Endothelial cell (in vitro differentiated cells): ENCODE data around the gene DGCR2. TPM values are rescaled to one million over a fixed set of nuclear protein-coding genes. Genes with fewer than 3 reads are reported as not detected.
"Not testable (repeated sequence)": the region's sequence is repeated elsewhere in the genome, so short reads cannot be mapped to it uniquely, and the experiment has no call there.

ENCODE experiments used
- DNase-seq: peaks from one replicate; pipeline ENCODE4 v3.0.0; 2021; ENCODE audit warnings: low spot score
- H3K27ac Mint-ChIP-seq: one replicate; pipeline ENCODE4 v1.8.0; 2021; ENCODE audit warnings: mixed read lengths, inconsistent platforms; ENCODE audit not compliant: unreplicated experiment
- H3K27me3 Mint-ChIP-seq: one replicate; pipeline ENCODE4 v1.8.0; 2021; ENCODE audit warnings: mild to moderate bottlenecking, moderate library complexity, mixed read lengths, inconsistent platforms; ENCODE audit not compliant: unreplicated experiment
- H3K36me3 Mint-ChIP-seq: one replicate; pipeline ENCODE4 v1.8.0; 2021; ENCODE audit warnings: mild to moderate bottlenecking, low read depth, mixed read lengths, inconsistent platforms; ENCODE audit not compliant: unreplicated experiment
- H3K4me1 Mint-ChIP-seq: one replicate; pipeline ENCODE4 v1.8.0; 2021; ENCODE audit warnings: mild to moderate bottlenecking, mixed read lengths, inconsistent platforms; ENCODE audit not compliant: unreplicated experiment
- H3K4me3 Mint-ChIP-seq: one replicate; pipeline ENCODE4 v1.8.0; 2021; ENCODE audit warnings: mild to moderate bottlenecking, mixed read lengths, inconsistent platforms; ENCODE audit not compliant: unreplicated experiment
- H3K9me3 Mint-ChIP-seq: one replicate; pipeline ENCODE4 v1.8.0; 2021; ENCODE audit warnings: mixed read lengths, inconsistent platforms; ENCODE audit not compliant: unreplicated experiment
- total RNA-seq: library from RNA; stranded (reverse); fragmentation: NEBNext Ultra II Directional; extraction: Animal tissue kit (Norgen Biotek cat#: 25700); gene quantifications from one replicate; pipeline ENCODE4 v1.2.1, GENCODE V29; 2021; ENCODE audit not compliant: unreplicated experiment
- TF ChIP-seq, protein P1 (sequence below): fragments of 200-600 bp; sonication (generic); IDR thresholded peaks from one replicate; pipeline ENCODE4 v1.5.0; 2021; ENCODE audit warnings: antibody characterized with exemption; ENCODE audit not compliant: unreplicated experiment

The DGCR2 gene
- total RNA-seq, 1 donor from 2014 or later: 46.7 TPM

- H3K27me3 Mint-ChIP-seq: peaks cover 13% of the 10 kb centered on the region
- no peak overlapping the region for H3K4me3 Mint-ChIP-seq
- no peaks in the 10 kb centered on the region for H3K4me1 Mint-ChIP-seq
- no peaks in the 10 kb centered on the region for H3K9me3 Mint-ChIP-seq
- DNase-seq: no peak
- TF ChIP-seq, protein P1, sequence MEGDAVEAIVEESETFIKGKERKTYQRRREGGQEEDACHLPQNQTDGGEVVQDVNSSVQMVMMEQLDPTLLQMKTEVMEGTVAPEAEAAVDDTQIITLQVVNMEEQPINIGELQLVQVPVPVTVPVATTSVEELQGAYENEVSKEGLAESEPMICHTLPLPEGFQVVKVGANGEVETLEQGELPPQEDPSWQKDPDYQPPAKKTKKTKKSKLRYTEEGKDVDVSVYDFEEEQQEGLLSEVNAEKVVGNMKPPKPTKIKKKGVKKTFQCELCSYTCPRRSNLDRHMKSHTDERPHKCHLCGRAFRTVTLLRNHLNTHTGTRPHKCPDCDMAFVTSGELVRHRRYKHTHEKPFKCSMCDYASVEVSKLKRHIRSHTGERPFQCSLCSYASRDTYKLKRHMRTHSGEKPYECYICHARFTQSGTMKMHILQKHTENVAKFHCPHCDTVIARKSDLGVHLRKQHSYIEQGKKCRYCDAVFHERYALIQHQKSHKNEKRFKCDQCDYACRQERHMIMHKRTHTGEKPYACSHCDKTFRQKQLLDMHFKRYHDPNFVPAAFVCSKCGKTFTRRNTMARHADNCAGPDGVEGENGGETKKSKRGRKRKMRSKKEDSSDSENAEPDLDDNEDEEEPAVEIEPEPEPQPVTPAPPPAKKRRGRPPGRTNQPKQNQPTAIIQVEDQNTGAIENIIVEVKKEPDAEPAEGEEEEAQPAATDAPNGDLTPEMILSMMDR: no peak
- H3K36me3 Mint-ChIP-seq: peaks cover 12% of the 10 kb centered on the region
- H3K27ac Mint-ChIP-seq: no peak overlapping the region
These were observed 86.6 kb downstream of the DGCR2 start for GRCh38 chr22:19035474-19036228.

GRCh38 chr22:19035126-19035473 is 87.1 kb downstream of the DGCR2 start:
- H3K4me1 Mint-ChIP-seq, DNase-seq, H3K36me3 Mint-ChIP-seq, H3K4me3 Mint-ChIP-seq, H3K27ac Mint-ChIP-seq, H3K9me3 Mint-ChIP-seq: not testable (repeated sequence)
- peaks cover 16% of the 10 kb centered on the region for H3K27me3 Mint-ChIP-seq

- H3K9me3 Mint-ChIP-seq, H3K4me3 Mint-ChIP-seq, H3K27ac Mint-ChIP-seq, H3K36me3 Mint-ChIP-seq, H3K4me1 Mint-ChIP-seq, DNase-seq: not testable (repeated sequence)
- H3K27me3 Mint-ChIP-seq: peaks cover 16% of the 10 kb centered on the region
These were observed 87.5 kb downstream of the DGCR2 start for GRCh38 chr22:19034724-19035120.

DNA sequence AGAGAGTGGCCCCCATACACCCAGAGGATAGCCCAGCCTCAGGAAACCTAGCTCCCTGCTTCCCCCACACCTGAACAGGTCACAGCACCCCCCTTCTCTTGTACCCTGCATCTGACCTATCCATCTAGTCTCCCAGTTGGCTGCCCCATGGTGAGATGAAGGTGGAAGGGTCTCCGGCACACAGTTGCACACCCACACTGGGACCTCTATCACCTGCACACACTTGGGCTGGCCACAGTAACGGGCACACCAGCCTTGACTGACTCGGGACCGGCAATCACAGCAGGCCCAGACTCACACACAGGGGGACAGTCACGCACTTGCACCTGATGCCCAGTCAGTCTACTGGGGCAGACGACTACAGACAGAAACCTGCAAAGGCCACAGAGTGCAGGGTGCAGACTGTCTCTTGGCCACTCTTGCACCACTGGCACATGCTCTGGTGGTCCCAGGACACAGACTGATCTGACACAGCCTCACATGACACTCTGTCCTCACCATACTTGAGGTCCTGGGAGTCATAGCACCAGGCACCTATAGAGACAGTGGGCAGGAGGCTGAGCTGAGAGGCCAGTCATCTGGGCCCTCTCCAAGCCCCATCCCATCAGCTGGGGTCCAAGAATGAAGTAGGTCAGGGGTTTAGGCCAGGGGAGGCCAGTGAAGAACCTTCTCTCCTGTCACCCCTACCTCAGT is 88.0 kb downstream of the DGCR2 start:
- H3K27me3 Mint-ChIP-seq: peaks cover 16% of the 10 kb centered on the region
- H3K4me1 Mint-ChIP-seq, H3K27ac Mint-ChIP-seq, H3K4me3 Mint-ChIP-seq, H3K9me3 Mint-ChIP-seq, H3K36me3 Mint-ChIP-seq, DNase-seq: not testable (repeated sequence)

DNA sequence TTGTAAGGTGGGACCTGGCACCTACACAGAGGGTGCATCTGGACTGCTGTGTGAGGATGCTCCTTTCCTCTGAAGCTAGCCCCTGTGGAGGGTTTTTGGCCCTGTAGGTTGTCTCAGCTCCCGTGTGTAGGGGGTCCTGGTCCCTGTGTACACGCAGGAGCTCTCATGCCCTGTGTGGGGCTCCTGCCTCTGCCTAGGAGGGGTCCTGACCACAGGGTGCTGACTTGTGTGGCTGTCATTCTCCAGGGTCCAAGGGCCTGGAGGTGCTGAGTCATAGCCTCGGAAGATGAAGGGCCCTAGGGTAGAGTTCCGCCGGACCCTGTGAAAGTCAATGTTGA is 88.7 kb downstream of the DGCR2 start:
- DNase-seq: not testable (repeated sequence)
- H3K27me3 Mint-ChIP-seq: peaks cover 20% of the 10 kb centered on the region

DNA sequence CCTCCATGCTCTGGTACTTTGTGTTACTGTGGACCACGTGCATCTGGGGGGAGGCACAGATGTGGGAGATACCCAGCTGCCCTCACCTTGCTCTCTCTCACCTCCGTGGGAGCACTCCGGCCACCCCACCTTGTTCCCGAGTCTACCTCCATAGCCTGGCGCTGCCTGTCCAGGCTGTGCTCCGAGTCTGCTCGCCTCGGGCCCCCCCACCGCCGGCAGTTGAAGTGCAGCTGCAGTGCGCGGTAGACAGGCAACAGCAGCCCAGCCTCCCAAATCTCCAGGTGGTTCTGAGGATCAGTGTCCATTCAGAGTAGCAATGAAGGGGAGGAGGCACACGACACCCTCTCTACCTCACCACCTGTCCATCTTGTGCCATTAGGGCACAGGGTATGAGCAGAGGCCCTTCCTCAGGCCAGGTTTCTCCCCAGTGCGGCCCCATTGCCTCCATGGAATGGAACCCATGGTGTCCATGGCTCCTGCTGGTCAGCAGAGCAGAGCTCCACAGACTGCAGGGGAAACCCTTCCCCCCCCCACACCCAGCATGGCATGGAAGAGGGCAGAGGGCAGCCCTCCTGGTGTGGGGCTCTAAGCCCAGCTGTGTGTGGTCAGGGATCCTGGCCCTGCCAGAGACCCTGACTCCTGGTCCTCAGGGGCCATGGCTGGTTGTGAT is 89.2 kb downstream of the DGCR2 start:
- H3K27me3 Mint-ChIP-seq: peaks cover 20% of the 10 kb centered on the region
- DNase-seq, H3K36me3 Mint-ChIP-seq, H3K4me1 Mint-ChIP-seq, H3K9me3 Mint-ChIP-seq, H3K4me3 Mint-ChIP-seq, H3K27ac Mint-ChIP-seq: not testable (repeated sequence)

More for the DNA sequence above, 88.7 kb downstream of the DGCR2 start:
- H3K27ac Mint-ChIP-seq, H3K4me3 Mint-ChIP-seq, H3K9me3 Mint-ChIP-seq, H3K4me1 Mint-ChIP-seq, H3K36me3 Mint-ChIP-seq: not testable (repeated sequence)

DNA sequence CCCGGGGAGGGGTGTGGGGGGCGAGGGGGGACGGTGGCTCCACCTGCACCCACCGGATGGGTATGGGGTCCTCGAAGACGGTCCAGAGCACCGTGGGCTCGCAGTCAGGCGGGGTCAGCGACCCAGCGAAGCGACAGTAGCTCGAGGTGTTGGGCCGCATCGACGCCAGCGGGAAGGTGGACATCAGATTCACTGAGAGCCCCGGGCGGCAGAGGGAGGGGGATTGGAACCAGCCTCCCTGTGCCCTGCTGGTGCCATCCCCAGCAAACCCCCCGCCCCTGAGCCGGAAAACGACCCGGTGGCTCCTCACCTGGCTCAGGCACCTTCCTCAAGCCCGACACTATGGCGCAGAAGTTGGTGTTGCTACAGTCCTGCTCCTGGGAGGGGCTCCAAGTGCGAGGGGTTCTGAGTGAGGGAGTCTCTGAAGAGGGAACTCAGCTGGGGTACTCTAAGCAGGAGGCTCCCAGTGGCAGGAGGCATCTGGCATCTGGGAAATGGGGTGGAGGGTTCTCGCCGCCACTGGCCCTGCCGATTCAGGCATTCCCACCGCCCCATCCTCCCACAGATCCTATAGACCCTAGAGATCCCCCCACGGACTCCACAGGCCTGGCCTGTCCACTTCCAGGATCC is 89.9 kb downstream of the DGCR2 start:
- not testable (repeated sequence) for H3K36me3 Mint-ChIP-seq, H3K27ac Mint-ChIP-seq, H3K9me3 Mint-ChIP-seq, H3K4me1 Mint-ChIP-seq, DNase-seq, H3K4me3 Mint-ChIP-seq
- peaks cover 20% of the 10 kb centered on the region for H3K27me3 Mint-ChIP-seq

DNA sequence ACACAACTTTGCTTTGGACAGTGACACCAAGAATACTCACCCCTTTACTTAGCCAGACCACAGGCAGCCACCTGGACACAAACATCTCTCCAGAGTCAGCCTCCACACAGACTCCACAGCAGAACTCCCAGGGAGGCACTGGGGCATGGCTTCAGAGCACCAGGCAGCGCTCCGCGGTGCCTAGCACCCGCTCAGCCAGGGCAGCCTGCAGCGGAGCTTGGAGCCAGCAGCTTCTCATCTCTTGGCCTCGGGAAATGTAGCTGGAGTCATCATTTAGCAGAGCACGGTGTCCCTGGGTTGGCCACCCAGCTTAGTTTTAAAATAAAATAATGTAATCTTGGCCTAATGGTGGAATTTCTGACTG is 91.3 kb downstream of the DGCR2 start:
- not testable (repeated sequence) for H3K36me3 Mint-ChIP-seq, H3K4me3 Mint-ChIP-seq, H3K9me3 Mint-ChIP-seq, H3K4me1 Mint-ChIP-seq, H3K27ac Mint-ChIP-seq, DNase-seq
- H3K27me3 Mint-ChIP-seq: peaks cover 20% of the 10 kb centered on the region

GRCh38 chr22:19030226-19030888 is 91.9 kb downstream of the DGCR2 start:
- H3K9me3 Mint-ChIP-seq, DNase-seq: not testable (repeated sequence)

DNA sequence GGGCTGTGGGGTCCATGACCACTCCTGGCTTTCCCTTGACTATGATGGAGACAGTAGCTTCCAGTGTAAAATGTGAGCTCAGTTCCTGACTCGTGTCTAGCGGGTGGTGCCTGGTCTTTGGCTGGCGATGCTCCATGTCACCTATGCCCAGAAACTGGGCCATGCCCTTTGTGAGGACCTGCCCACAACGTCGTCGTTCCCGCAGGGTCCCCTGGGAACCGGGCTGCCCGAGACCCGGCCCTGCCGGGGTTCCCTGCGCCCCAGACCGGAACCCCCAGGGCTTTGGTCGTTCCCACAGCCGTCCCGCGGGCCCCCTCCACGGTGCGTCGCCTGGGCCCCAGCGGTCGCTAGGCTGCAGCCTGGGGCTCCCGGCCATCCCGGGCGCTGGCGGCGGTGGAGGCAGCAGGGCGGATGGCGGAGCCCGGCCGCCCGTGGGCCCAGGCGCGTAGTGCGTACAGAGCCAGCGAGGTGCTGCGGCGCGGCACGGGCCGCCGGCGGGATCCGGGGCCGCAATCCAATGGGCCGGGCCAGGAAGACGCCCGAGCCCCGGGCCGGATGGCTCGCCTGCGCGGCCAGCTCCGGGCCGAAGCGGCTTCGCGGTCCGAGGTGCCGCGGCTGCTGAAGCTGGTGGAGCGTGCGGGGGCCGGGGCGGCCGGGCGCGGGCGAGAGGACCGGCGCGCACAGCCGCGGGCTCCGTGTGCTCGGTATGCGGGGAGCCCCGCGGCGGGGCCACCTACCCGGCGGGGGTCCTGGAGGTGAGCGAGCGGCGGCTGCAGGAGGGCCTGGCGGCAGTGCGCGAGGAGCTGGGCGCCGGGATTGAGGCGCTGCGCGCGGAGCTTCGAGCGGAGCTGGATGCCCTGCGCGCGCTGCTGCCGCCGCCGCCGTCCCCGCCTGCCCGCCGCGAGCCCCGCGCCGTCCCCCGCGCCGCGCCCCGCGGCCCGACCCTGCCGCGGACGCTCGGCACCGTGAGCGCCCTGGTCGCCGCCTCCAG is 92.8 kb downstream of the DGCR2 start:
- H3K9me3 Mint-ChIP-seq, DNase-seq, H3K4me1 Mint-ChIP-seq, H3K27ac Mint-ChIP-seq, H3K36me3 Mint-ChIP-seq, H3K4me3 Mint-ChIP-seq: not testable (repeated sequence)
- H3K27me3 Mint-ChIP-seq: peaks cover 20% of the 10 kb centered on the region

More at GRCh38 chr22:19030226-19030888, 91.9 kb downstream of the DGCR2 start:
- H3K4me3 Mint-ChIP-seq, H3K27ac Mint-ChIP-seq, H3K4me1 Mint-ChIP-seq, H3K36me3 Mint-ChIP-seq: not testable (repeated sequence)
- peaks cover 20% of the 10 kb centered on the region for H3K27me3 Mint-ChIP-seq
